Kidney epithelial cell (primary cell): ENCODE data around the gene PCDHGB4. TPM values are rescaled to one million over a fixed set of nuclear protein-coding genes. Genes with fewer than 3 reads are reported as not detected.
"Not testable (repeated sequence)": the region's sequence is repeated elsewhere in the genome, so short reads cannot be mapped to it uniquely, and the experiment has no call there.

Source experiments
- DNase-seq: peaks from one replicate; pipeline ENCODE4 v3.0.0-alpha.2; 2010; ENCODE audit warnings: low read depth
- H3K27me3 ChIP-seq: 2 replicates; pipeline ENCODE4 v1.6.0; 2011; ENCODE audit warnings: low read length; ENCODE audit not compliant: control insufficient read depth, insufficient read depth
- H3K36me3 ChIP-seq: 2 replicates; pipeline ENCODE4 v1.5.1; 2011; ENCODE audit warnings: low read length; ENCODE audit not compliant: control insufficient read depth, insufficient read depth
- H3K4me3 ChIP-seq: 2 replicates; pipeline ENCODE4 v1.5.1; 2011; ENCODE audit warnings: low read depth, mild to moderate bottlenecking, control low read depth, low read length
- total RNA-seq: library from RNA; depleted of rRNA; stranded (reverse); fragments of >200 nt; gene quantifications from 2 replicates; pipeline ENCODE4 v1.2.3, GENCODE V29; 2015
- TF ChIP-seq, protein P1 (sequence below): IDR thresholded peaks from 2 replicates; pipeline ENCODE4 v1.5.1; 2011; ENCODE audit warnings: mild to moderate bottlenecking, moderate library complexity, low read length, control low read depth, inconsistent platforms; ENCODE audit not compliant: insufficient read depth, poor library complexity, severe bottlenecking

Gene PCDHGB4
- total RNA-seq, 1 donor from 2014 or later, result 6.4 TPM

DNA sequence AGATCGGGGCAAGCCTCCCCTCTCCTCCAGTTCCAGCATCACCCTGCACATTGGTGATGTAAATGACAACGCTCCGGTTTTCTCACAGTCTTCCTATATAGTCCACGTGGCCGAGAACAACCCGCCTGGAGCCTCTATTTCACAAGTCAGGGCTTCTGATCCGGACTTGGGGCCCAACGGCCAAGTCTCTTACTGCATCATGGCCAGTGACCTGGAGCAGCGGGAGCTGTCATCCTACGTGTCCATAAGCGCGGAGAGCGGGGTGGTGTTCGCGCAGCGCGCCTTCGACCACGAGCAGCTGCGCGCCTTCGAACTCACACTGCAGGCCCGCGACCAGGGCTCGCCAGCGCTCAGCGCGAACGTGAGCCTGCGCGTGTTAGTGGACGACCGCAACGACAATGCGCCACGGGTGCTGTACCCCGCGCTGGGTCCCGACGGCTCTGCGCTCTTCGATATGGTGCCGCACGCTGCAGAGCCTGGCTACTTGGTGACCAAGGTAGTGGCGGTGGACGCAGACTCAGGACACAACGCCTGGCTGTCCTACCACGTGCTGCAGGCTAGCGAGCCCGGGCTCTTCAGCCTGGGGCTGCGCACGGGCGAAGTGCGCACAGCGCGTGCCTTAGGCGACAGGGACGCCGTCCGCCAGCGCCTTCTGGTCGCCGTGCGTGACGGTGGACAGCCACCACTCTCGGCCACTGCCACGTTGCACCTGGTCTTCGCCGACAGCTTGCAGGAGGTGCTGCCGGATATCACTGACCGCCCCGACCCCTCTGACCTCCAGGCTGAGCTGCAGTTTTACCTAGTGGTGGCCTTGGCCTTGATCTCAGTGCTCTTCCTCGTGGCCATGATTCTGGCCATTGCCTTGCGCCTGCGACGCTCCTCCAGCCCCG lies 1.9 kb downstream of the PCDHGB4 start:
- no peaks in the 10 kb centered on the region for H3K36me3 ChIP-seq
- H3K27me3 ChIP-seq, result peaks cover 15% of the 10 kb centered on the region
- TF ChIP-seq, protein P1, sequence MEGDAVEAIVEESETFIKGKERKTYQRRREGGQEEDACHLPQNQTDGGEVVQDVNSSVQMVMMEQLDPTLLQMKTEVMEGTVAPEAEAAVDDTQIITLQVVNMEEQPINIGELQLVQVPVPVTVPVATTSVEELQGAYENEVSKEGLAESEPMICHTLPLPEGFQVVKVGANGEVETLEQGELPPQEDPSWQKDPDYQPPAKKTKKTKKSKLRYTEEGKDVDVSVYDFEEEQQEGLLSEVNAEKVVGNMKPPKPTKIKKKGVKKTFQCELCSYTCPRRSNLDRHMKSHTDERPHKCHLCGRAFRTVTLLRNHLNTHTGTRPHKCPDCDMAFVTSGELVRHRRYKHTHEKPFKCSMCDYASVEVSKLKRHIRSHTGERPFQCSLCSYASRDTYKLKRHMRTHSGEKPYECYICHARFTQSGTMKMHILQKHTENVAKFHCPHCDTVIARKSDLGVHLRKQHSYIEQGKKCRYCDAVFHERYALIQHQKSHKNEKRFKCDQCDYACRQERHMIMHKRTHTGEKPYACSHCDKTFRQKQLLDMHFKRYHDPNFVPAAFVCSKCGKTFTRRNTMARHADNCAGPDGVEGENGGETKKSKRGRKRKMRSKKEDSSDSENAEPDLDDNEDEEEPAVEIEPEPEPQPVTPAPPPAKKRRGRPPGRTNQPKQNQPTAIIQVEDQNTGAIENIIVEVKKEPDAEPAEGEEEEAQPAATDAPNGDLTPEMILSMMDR, result no peak
- H3K4me3 ChIP-seq, result no peak overlapping the region
- DNase-seq, result no peak

DNA sequence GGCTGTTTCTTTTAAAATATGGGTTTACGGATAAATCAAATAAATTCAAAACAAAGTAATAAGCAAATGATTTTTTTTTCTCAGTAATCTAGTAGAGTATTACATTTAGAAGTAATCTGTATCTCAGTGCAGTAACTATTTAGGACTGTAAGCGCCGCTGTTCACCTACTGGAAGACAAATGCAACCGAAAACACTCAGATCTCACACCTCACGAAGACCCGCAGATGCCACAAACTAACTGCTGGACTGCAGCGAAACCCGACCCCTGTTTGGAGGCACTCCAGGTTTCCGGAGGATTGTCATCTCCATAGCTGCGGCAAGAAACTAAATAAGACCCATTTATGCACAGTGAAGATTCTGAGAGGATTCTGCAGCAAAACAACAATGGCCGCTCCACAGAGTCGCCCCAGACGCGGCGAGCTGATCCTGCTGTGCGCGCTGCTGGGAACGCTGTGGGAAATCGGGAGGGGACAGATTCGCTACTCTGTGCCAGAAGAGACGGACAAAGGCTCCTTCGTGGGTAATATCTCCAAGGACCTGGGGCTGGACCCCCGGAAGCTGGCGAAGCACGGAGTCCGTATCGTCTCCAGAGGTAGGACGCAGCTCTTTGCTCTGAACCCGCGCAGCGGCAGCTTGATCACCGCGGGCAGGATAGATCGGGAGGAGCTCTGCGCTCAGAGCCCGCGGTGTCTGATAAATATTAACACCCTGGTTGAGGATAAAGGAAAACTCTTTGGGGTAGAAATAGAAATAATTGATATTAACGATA lies 5.1 kb downstream of the PCDHGB4 start, which contains the start of gene PCDHGA8:
Gene PCDHGA8, plus strand, starts transcription at position 205 of the 770 bp plus-strand sequence. Its CDS starts 181 bp downstream, at position 386.
- no peak for DNase-seq
- Histone ChIP-seq H3K36me3 (no peaks in the 10 kb centered on the region), H3K27me3 (peaks cover 14% of the 10 kb centered on the region), H3K4me3 (no peak within 1 kb of the TSS)
- TF ChIP-seq, protein P1, result no peak

DNA sequence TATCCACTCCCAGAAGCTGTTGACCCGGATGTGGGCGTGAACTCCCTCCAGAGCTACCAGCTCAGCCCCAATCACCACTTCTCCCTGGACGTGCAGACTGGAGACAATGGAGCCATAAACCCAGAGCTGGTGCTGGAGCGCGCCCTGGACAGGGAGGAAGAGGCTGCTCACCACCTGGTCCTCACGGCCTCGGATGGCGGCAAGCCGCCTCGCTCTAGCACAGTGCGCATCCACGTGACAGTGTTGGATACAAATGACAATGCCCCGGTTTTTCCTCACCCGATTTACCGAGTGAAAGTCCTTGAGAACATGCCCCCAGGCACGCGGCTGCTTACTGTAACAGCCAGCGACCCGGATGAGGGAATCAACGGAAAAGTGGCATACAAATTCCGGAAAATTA lies 5.8 kb downstream of the PCDHGB4 start:
- Histone ChIP-seq H3K27me3 (peaks cover 14% of the 10 kb centered on the region), H3K4me3 (no peak overlapping the region), H3K36me3 (no peaks in the 10 kb centered on the region)
- DNase-seq, result no peak
- TF ChIP-seq, protein P1, result no peak

DNA sequence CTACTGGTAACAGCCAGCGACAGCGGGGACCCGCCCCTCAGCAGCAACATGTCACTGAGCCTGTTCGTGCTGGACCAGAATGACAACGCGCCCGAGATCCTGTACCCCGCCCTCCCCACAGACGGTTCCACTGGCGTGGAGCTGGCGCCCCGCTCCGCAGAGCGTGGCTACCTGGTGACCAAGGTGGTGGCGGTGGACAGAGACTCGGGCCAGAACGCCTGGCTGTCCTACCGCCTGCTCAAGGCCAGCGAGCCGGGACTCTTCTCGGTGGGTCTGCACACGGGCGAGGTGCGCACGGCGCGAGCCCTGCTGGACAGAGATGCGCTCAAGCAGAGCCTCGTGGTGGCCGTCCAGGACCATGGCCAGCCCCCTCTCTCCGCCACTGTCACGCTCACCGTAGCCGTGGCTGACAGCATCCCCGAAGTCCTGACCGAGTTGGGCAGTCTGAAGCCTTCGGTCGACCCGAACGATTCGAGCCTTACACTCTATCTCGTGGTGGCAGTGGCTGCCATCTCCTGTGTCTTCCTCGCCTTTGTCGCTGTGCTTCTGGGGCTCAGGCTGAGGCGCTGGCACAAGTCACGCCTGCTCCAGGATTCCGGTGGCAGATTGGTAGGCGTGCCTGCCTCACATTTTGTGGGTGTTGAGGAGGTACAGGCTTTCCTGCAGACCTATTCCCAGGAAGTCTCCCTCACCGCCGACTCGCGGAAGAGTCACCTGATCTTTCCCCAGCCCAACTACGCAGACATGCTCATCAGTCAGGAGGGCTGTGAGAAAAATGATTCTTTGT lies 7.1 kb downstream of the PCDHGB4 start:
- H3K27me3 ChIP-seq, result peaks cover 12% of the 10 kb centered on the region
- not testable (repeated sequence) for H3K36me3 ChIP-seq, DNase-seq, H3K4me3 ChIP-seq

DNA sequence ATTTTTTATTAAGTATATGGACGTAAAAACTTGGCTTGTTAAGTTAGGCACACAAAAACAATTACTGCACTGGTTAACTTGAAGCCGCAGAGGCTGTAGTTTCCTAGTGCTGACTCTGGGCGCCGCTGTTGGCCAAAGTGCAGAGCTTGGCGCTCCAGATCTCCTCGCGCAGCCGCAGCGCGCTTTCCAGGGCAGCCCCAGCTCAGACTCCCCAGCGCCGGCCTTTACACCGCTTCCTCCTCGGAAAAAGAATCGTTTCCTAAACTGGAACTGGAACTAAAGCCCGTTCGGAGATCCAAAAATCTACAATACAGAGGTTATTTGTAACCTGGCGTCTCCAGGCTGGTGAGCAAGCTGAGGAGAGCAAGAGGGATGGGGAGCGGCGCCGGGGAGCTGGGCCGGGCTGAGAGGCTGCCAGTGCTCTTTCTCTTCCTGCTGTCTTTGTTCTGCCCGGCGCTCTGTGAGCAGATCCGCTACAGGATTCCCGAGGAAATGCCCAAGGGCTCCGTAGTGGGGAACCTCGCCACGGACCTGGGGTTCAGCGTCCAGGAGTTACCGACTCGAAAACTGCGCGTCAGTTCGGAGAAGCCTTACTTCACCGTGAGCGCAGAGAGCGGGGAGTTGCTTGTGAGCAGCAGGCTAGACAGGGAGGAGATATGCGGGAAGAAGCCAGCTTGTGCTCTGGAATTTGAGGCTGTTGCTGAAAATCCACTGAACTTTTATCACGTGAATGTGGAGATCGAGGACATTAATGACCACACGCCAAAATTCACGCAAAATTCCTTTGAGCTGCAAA lies 10.5 kb downstream of the PCDHGB4 start, which contains the start of gene PCDHGB5:
Gene PCDHGB5, plus strand, starts transcription at position 192 of the 796 bp plus-strand sequence. Its CDS starts 181 bp downstream, at position 373.
- TF ChIP-seq, protein P1, result peak; percentile 58
- H3K36me3 ChIP-seq, DNase-seq: not testable (repeated sequence)
- Histone ChIP-seq H3K4me3 (peak within 1 kb of the TSS; percentile 30), H3K27me3 (peaks cover 17% of the 10 kb centered on the region)
